Esophagus squamous epithelium (tissue), 5 donors: ENCODE data around the gene USH2A. TPM values are rescaled to one million over a fixed set of nuclear protein-coding genes. Genes with fewer than 3 reads are reported as not detected.

Experiments
- DNase-seq: peaks from one replicate; lab custom pipeline; 2025; lab: John Stamatoyannopoulos, UW
- H3K27ac ChIP-seq, 4 donors: fragments of 200-600 bp; sonication (generic); one replicate each; pipeline ENCODE4 v1.5.1; 2016 to 2019; ENCODE audit warnings: mild to moderate bottlenecking in 1 of 4
- H3K27me3 ChIP-seq, 4 donors: fragments of 200-600 bp; sonication (generic); 1 replicate in 3 of 4; 2 replicates in 1 of 4; pipeline versions ENCODE4 v1.5.1 to v1.6.0; 2017 to 2021; ENCODE audit warnings: antibody characterized with exemption in 1 of 4
- H3K36me3 ChIP-seq, 3 donors: fragments of 200-600 bp; sonication (generic); one replicate each; pipeline ENCODE4 v1.5.1; 2016 to 2019
- H3K4me1 ChIP-seq, 3 donors: fragments of 200-600 bp; sonication (generic); one replicate each; pipeline ENCODE4 v1.5.1; 2017 to 2019
- H3K4me3 ChIP-seq, 4 donors: fragments of 200-600 bp; sonication (generic); 1 replicate in 3 of 4; 2 replicates in 1 of 4; pipeline ENCODE4 v1.5.1; 2016 to 2019; ENCODE audit warnings: mild to moderate bottlenecking in 2 of 4, moderate library complexity in 1 of 4
- H3K9me3 ChIP-seq, 3 donors: fragments of 200-600 bp; sonication (generic); one replicate each; pipeline ENCODE4 v1.5.1; 2016 to 2019
- POLR2A ChIP-seq, 4 donors: fragments of 450-650 bp; IDR thresholded peaks; one replicate each; pipeline ENCODE4 v1.6.1; 2017; ENCODE audit warnings: antibody characterized with exemption in 4 of 4, mild to moderate bottlenecking in 4 of 4, moderate library complexity in 3 of 4
- WGBS, 2 donors: methylation state at CpG; one replicate each; pipeline ENCODE4 v1.1.5; 2018; 5-methylcytosine and 5-hydroxymethylcytosine counted together
- intact Hi-C: fragments of 100-400 bp; cut with DNase I; formaldehyde crosslinking; loops from one replicate; pipeline ENCODE4 v1.15.0; 2022
- total RNA-seq, 4 donors: library from RNA; depleted of rRNA; stranded (reverse); fragments of >200 nt; gene quantifications; one replicate each; pipeline ENCODE4 v1.1.0, GENCODE V29; 2016
- TF ChIP-seq, protein P1 (sequence below), 6 experiments: fragments of 450-650 bp in 4 of 6; fragments of 200-600 bp in 2 of 6; sonication (generic) in 2 of 6; IDR thresholded peaks; one replicate each; pipeline ENCODE4 v1.5.1; 2016 to 2019; ENCODE audit warnings: antibody characterized with exemption in 6 of 6, mild to moderate bottlenecking in 4 of 6, moderate library complexity in 4 of 6
- donor health status: DM: yes; HTN: yes; CAD: no.

Gene USH2A
- total RNA-seq, 4 donors from 2014 or later: under 0.01 TPM; not detected in 3

DNA sequence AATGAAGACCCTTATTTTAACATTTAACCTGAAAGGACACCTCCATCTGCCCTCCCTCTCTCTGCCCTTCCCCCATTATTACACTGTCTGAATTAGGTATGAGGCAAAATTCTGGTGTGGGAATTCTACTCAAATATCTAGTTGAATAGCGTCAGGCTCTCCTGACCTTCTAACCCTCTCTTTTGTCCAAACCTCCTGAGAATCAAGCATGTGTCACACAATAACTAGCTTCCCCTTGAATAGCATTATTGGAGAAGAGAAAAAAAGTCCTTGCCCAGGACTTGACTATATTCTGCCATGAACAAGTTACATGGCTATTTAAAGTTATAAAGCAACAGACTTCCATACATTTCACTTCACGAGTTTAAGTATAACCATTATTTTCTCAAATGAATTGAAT, 35.5 kb downstream of the USH2A start:
- Histone ChIP-seq H3K36me3 (no peaks in the 10 kb centered on the region), H3K4me1 (no peaks in the 10 kb centered on the region), H3K27me3 (no peaks in the 10 kb centered on the region), H3K4me3 (no peak overlapping the region), H3K27ac (no peak overlapping the region), H3K9me3 (no peaks in the 10 kb centered on the region)
- 39 to 59% methylated on average over 2 of the region's 2 CpGs for WGBS, 2 donors
- no peak for DNase-seq
- TF ChIP-seq POLR2A (IDR thresholded peaks at IDR 0.05): no peak
- TF ChIP-seq, protein P1, sequence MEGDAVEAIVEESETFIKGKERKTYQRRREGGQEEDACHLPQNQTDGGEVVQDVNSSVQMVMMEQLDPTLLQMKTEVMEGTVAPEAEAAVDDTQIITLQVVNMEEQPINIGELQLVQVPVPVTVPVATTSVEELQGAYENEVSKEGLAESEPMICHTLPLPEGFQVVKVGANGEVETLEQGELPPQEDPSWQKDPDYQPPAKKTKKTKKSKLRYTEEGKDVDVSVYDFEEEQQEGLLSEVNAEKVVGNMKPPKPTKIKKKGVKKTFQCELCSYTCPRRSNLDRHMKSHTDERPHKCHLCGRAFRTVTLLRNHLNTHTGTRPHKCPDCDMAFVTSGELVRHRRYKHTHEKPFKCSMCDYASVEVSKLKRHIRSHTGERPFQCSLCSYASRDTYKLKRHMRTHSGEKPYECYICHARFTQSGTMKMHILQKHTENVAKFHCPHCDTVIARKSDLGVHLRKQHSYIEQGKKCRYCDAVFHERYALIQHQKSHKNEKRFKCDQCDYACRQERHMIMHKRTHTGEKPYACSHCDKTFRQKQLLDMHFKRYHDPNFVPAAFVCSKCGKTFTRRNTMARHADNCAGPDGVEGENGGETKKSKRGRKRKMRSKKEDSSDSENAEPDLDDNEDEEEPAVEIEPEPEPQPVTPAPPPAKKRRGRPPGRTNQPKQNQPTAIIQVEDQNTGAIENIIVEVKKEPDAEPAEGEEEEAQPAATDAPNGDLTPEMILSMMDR (IDR thresholded peaks at IDR 0.05): no peak
- intact Hi-C loops: no loop called here

DNA sequence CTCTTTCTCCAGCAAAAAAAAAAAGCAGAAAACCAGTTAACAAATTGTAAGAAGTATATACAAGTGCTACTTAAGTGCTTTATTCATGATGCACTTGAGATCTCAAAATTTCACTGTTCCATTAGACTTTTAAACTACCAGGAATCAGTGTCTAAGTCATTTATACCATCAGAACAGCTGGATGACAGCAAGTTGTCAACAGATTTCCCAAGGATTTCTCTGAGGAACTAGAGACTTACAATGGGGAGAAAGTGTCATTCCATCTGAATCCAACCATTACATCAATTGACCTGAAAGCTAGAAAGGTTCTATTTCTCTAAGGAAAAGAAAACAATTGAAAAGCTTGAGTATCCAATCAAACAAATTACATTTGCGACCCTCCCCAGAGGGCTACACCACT, 43.8 kb downstream of the USH2A start:
- DNase-seq: no peak

DNA sequence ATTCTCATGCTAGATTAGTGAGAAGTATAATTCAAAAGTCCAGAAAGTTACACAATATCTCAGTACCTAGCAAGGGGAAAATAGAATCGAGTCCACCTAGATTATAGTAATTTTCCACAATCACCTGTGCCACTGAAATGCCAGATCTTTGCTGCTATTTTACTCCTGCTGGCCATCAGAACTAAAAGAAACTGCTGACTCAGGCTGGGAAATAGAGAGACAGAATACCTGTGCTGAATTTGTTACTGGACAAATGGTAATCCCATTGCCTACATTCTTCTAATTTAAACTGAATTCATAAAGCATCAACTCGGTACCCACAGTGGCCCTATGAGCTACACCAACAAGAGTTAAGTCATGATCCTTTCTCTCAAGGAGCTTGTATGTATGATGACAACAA, 55.0 kb downstream of the USH2A start:
- 71 to 83% methylated on average over 2 of the region's 2 CpGs for WGBS, 2 donors
- Histone ChIP-seq H3K9me3 (no peaks in the 10 kb centered on the region), H3K36me3 (no peaks in the 10 kb centered on the region), H3K27me3 (no peaks in the 10 kb centered on the region), H3K4me3 (no peak overlapping the region), H3K27ac (no peak overlapping the region), H3K4me1 (no peaks in the 10 kb centered on the region)
- intact Hi-C loops: no loop called here
- no peak for TF ChIP-seq POLR2A (IDR thresholded peaks at IDR 0.05)
- TF ChIP-seq, protein P1 (IDR thresholded peaks at IDR 0.05): no peak
- DNase-seq: no peak

More for the DNA sequence above, 43.8 kb downstream of the USH2A start:
- Histone ChIP-seq H3K27ac (no peak overlapping the region), H3K27me3 (no peaks in the 10 kb centered on the region), H3K36me3 (no peaks in the 10 kb centered on the region), H3K4me3 (no peak overlapping the region), H3K9me3 (no peaks in the 10 kb centered on the region), H3K4me1 (no peaks in the 10 kb centered on the region)
- intact Hi-C loops: no loop called here
- TF ChIP-seq, protein P1 (IDR thresholded peaks at IDR 0.05): no peak
- TF ChIP-seq POLR2A (IDR thresholded peaks at IDR 0.05): no peak
- 68 to 94% methylated on average over 1 of the region's 1 CpG for WGBS, 2 donors

DNA sequence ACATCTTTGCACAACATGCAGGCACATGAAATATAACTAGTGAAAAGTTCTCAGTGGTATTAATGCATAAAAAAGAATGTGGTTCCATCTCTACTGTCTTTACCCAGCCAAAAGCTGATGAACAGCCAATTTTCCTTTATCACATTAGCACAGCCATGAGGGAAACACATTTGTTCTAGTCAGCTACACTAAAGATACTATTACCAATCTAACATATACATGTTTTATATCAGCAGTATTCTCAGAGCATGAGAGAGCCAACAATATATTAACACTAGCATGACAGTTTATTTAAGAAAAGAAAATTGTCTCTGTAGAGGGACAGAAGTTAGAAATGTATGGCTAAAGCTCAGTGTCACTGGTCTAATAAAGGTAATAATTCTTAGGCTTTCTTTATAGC, 56.3 kb downstream of the USH2A start:
- Histone ChIP-seq H3K4me1 (no peaks in the 10 kb centered on the region), H3K9me3 (no peaks in the 10 kb centered on the region), H3K27me3 (no peaks in the 10 kb centered on the region), H3K36me3 (no peaks in the 10 kb centered on the region), H3K4me3 (no peak overlapping the region), H3K27ac (no peak overlapping the region)
- TF ChIP-seq, protein P1 (IDR thresholded peaks at IDR 0.05): no peak
- no peak for TF ChIP-seq POLR2A (IDR thresholded peaks at IDR 0.05)
- no peak for DNase-seq
- intact Hi-C loops: no loop called here

DNA sequence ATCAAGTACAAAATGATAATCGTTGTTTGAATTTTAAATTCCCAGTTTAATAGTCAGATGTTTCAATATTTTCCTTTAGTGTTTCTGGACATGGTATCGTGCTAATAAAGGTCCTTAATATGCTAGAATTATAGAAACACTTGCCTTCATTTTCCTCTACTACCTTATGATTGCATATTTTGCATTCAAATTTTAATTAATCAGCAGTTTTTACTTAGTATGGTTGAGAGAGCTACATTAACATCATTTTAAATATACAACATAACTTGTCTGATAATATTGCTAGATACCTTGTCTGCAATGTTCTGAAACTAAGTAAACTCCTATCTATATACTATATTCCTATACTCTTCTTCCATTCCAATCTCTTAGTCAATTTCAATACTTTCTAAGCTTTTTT, 66.3 kb downstream of the USH2A start:
- no peaks in the 10 kb centered on the region for H3K9me3 ChIP-seq
- no peak for DNase-seq
- no peaks in the 10 kb centered on the region for H3K27me3 ChIP-seq
- H3K36me3 ChIP-seq: no peaks in the 10 kb centered on the region
- no peak overlapping the region for H3K27ac ChIP-seq
- WGBS, 2 donors: 72 to 74% methylated on average over 2 of the region's 2 CpGs
- TF ChIP-seq, protein P1 (IDR thresholded peaks at IDR 0.05): no peak
- no peak for TF ChIP-seq POLR2A (IDR thresholded peaks at IDR 0.05)
- intact Hi-C loops: no loop called here
- H3K4me1 ChIP-seq: no peaks in the 10 kb centered on the region
- H3K4me3 ChIP-seq: no peak overlapping the region
